ENCODE measurements around the gene CREB5.

CREB5 gene

GRCh38 chr7:28841766-28842165, 429.4 kb downstream of the CREB5 start:
- no peak for DNase-seq

- DNase-seq: no peak
Observed at GRCh38 chr7:28842769-28843295, 430.5 kb downstream of the CREB5 start.

- DNase-seq: no peak
Observed at GRCh38 chr7:28845106-28845505, 432.8 kb downstream of the CREB5 start.

- DNase-seq: no peak
Observed at GRCh38 chr7:28847176-28847575, 434.9 kb downstream of the CREB5 start.

- no peak for DNase-seq
Observed at GRCh38 chr7:28847681-28848080, 435.4 kb downstream of the CREB5 start.

- DNase-seq: no peak
Observed at GRCh38 chr7:28848906-28849305, 436.6 kb downstream of the CREB5 start.

GRCh38 chr7:28850699-28851098, 438.4 kb downstream of the CREB5 start:
- DNase-seq: no peak

GRCh38 chr7:28853150-28853549, 440.8 kb downstream of the CREB5 start:
- no peak for DNase-seq

- DNase-seq: peak; percentile 65 to 71
Observed at GRCh38 chr7:28853834-28854749, 441.8 kb downstream of the CREB5 start.

- DNase-seq: no peak
Observed at GRCh38 chr7:28854750-28855074, 442.4 kb downstream of the CREB5 start.

GRCh38 chr7:28855538-28856217, 443.4 kb downstream of the CREB5 start:
- no peak for DNase-seq

- DNase-seq: no peak
Observed at GRCh38 chr7:28856656-28857055, 444.3 kb downstream of the CREB5 start.

- DNase-seq: no peak
Observed at GRCh38 chr7:28858206-28858605, 445.9 kb downstream of the CREB5 start.

- DNase-seq: no peak
Observed at GRCh38 chr7:28858895-28859294, 446.6 kb downstream of the CREB5 start.

- no peak for DNase-seq
Observed at GRCh38 chr7:28861825-28862224, 449.5 kb downstream of the CREB5 start.

GRCh38 chr7:28862595-28863272, 450.4 kb downstream of the CREB5 start:
- DNase-seq: no peak

- DNase-seq: no peak
Observed at GRCh38 chr7:28865601-28866144, 453.4 kb downstream of the CREB5 start.

GRCh38 chr7:28868712-28869111, 456.4 kb downstream of the CREB5 start:
- DNase-seq: no peak

GRCh38 chr7:28871077-28871476, 458.8 kb downstream of the CREB5 start:
- DNase-seq: no peak

GRCh38 chr7:28871631-28872030, 459.3 kb downstream of the CREB5 start:
- DNase-seq: no peak

- no peak for DNase-seq
Observed at GRCh38 chr7:28872226-28872625, 459.9 kb downstream of the CREB5 start.

- no peak for DNase-seq
Observed at GRCh38 chr7:28873365-28873764, 461.0 kb downstream of the CREB5 start.

- DNase-seq: no peak
Observed at GRCh38 chr7:28874001-28874400, 461.7 kb downstream of the CREB5 start.

Measured in stimulated activated CD4-positive, alpha-beta T cell treated with anti-CD3 and anti-CD28 coated beads, Interleukin-2, amount 100 ng/mL, for 48 hours (primary cell).